K562 (cell line): ENCODE data around the gene PARD3B. TPM values are rescaled to one million over a fixed set of nuclear protein-coding genes. Genes with fewer than 3 reads are reported as not detected.

ENCODE experiments used
- ATAC-seq: fragments of 200-7000 bp; cut with Tn5 transposase; 3 replicates; pipeline ENCODE4 v1.9.1; 2020; ENCODE audit warnings: moderate library complexity
- BruUV-seq: library from RNA; stranded (reverse); fragments of 400-500 nt; replicated peaks from 2 replicates; lab custom pipeline; 2021; lab: Mats Ljungman, UMichigan
- CTCF ChIA-PET: fragments of 300-600 bp; formaldehyde crosslinking; extraction: SDS; loops from one replicate; lab custom pipeline; 2021; ENCODE audit warnings: low intra/inter-chr PET ratio; lab: Yijun Ruan, JAX
- POLR2A ChIA-PET: fragments of 300-600, 350-650 bp; sonication (Branson Sonifier 250); formaldehyde crosslinking; extraction: SDS; loops from one replicate; lab custom pipeline; 2021; ENCODE audit warnings: antibody characterized with exemption, inconsistent platforms; lab: Yijun Ruan, JAX
- DNase-seq, 4 experiments: peaks; one replicate each; pipeline versions ENCODE4 v3.0.0 to v3.0.0-alpha.2; 2011 to 2018; ENCODE audit warnings: low spot score in 3 of 4, mixed read lengths in 3 of 4; ENCODE audit errors: extremely low read depth in 1 of 4
- FAIRE-seq: peaks from 2 replicates; lab custom pipeline; 2011; peaks lifted over from hg19 to GRCh38; lab: Jason Lieb, UNC
- H2AFZ ChIP-seq: 2 replicates; pipeline ENCODE4 v1.6.0; 2011; ENCODE audit warnings: low read depth, low read length, control low read depth, inconsistent platforms
- H3K27ac ChIP-seq: fragments of 200-600 bp; 3 replicates; pipeline ENCODE4 v1.8.0; 2011; ENCODE audit warnings: low read depth, mild to moderate bottlenecking, control low read depth, inconsistent platforms, low read length, moderate library complexity, mixed read lengths; ENCODE audit errors: extremely low read depth
- H3K27me3 ChIP-seq, 2 experiments: fragments of 300-600 bp in 1 of 2; 2 replicates in 1 of 2; 3 replicates in 1 of 2; pipeline versions ENCODE4 v1.6.0 to v1.8.0; 2011; ENCODE audit warnings: inconsistent platforms in 2 of 2, low read length in 2 of 2, mild to moderate bottlenecking in 1 of 2, mixed read lengths in 1 of 2, moderate library complexity in 1 of 2; ENCODE audit not compliant: control insufficient read depth in 2 of 2, insufficient read depth in 2 of 2
- H3K36me3 ChIP-seq: fragments of 300-600 bp; 3 replicates; pipeline ENCODE4 v1.8.0; 2011; ENCODE audit warnings: mild to moderate bottlenecking, low read length, inconsistent platforms; ENCODE audit not compliant: control insufficient read depth, insufficient read depth
- H3K4me1 ChIP-seq, 2 experiments: fragments of 200-600 bp in 1 of 2; replicated peaks in 1 of 2; 2 replicates in 1 of 2; 3 replicates in 1 of 2; pipeline versions ENCODE4 v1.5.1 to v1.8.0; 2011; ENCODE audit warnings: inconsistent platforms in 2 of 2, low read length in 2 of 2, mild to moderate bottlenecking in 1 of 2, mixed read lengths in 1 of 2, moderate library complexity in 1 of 2; ENCODE audit not compliant: control insufficient read depth in 2 of 2, insufficient read depth in 2 of 2
- H3K4me2 ChIP-seq: 2 replicates; pipeline ENCODE4 v1.6.1; 2011; ENCODE audit warnings: low read length, control low read depth, inconsistent platforms, mixed read lengths; ENCODE audit not compliant: insufficient read depth
- H3K4me3 ChIP-seq: fragments of 200-600 bp; sonication (generic), shearing (Covaris generic); 2 replicates; pipeline ENCODE4 v1.5.1; 2016; ENCODE audit warnings: control low read depth, inconsistent platforms
- H3K79me2 ChIP-seq: fragments of 200-600 bp; 3 replicates; pipeline ENCODE4 v1.8.0; 2011; ENCODE audit warnings: low read length, inconsistent platforms; ENCODE audit not compliant: control insufficient read depth, insufficient read depth
- H3K9ac ChIP-seq, 2 experiments: 2 replicates each; pipeline versions ENCODE4 v1.6.0 to v1.6.1; 2011; ENCODE audit warnings: low read depth in 2 of 2, low read length in 2 of 2, control low read depth in 1 of 2, inconsistent platforms in 1 of 2, mild to moderate bottlenecking in 1 of 2, mixed read lengths in 1 of 2; ENCODE audit not compliant: insufficient read depth in 1 of 2
- H3K9me1 ChIP-seq: one replicate; pipeline ENCODE4 v1.6.0; 2011; ENCODE audit warnings: inconsistent platforms, mild to moderate bottlenecking, low read length, moderate library complexity; ENCODE audit not compliant: control insufficient read depth, insufficient read depth
- H3K9me3 ChIP-seq: replicated peaks from 2 replicates; pipeline ENCODE4 v1.5.1; 2011; ENCODE audit warnings: low read depth, low read length, inconsistent platforms; ENCODE audit not compliant: control insufficient read depth, insufficient read depth
- H4K20me1 ChIP-seq: replicated peaks from 2 replicates; pipeline ENCODE4 v1.6.1; 2011; ENCODE audit warnings: low read length, inconsistent platforms, mixed read lengths; ENCODE audit not compliant: control insufficient read depth, insufficient read depth
- CHD2 ChIP-seq: IDR thresholded peaks from 2 replicates; pipeline ENCODE4 v1.6.1; 2011; ENCODE audit warnings: low read depth, low read length
- CHD4 ChIP-seq: fragments of 200-600 bp; sonication (generic); IDR thresholded peaks from 3 replicates; pipeline ENCODE4 v1.6.1; 2012; ENCODE audit warnings: low read depth, mild to moderate bottlenecking, mixed read lengths, low read length, inconsistent platforms; ENCODE audit not compliant: insufficient read depth, insufficient replicate concordance, poor library complexity, severe bottlenecking
- CREB1 ChIP-seq, 2 experiments: sonication (generic) in 1 of 2; formaldehyde crosslinking in 1 of 2; IDR thresholded peaks; 2 replicates each; pipeline versions ENCODE4 v1.6.1 to v1.8.0; 2012 to 2022; ENCODE audit warnings: inconsistent platforms in 1 of 2, mild to moderate bottlenecking in 1 of 2, missing genetic modification reagents in 1 of 2, moderate library complexity in 1 of 2
- CREB3L1 ChIP-seq: fragments of 450-650 bp; IDR thresholded peaks from 2 replicates; pipeline ENCODE4 v1.6.1; 2014; ENCODE audit warnings: low read depth, mild to moderate bottlenecking, moderate library complexity, borderline replicate concordance
- KLF1 ChIP-seq: fragments of 450-650 bp; IDR thresholded peaks from 2 replicates; pipeline ENCODE4 v1.6.1; 2016; ENCODE audit warnings: missing genetic modification characterization, missing compliant biosample characterization
- NEUROD1 ChIP-seq: fragments of 150-350 bp; IDR thresholded peaks from 2 replicates; pipeline ENCODE4 v1.6.1; 2014; ENCODE audit warnings: borderline replicate concordance, low read length, low read depth; ENCODE audit not compliant: partially characterized antibody
- NR4A1 ChIP-seq, 2 experiments: fragments of 250-450 bp in 1 of 2; fragments of 450-650 bp in 1 of 2; sonication (Bioruptor Pico) in 1 of 2; IDR thresholded peaks; 2 replicates each; pipeline versions ENCODE4 v1.4.0 to v1.6.1; 2016 to 2020; ENCODE audit warnings: mild to moderate bottlenecking in 2 of 2, missing compliant biosample characterization in 1 of 2, missing genetic modification characterization in 1 of 2, moderate library complexity in 1 of 2
- ZNF274 ChIP-seq: IDR thresholded peaks from 2 replicates; pipeline ENCODE4 v1.6.1; 2011; ENCODE audit warnings: low read depth, mild to moderate bottlenecking, low read length, moderate library complexity, borderline replicate concordance
- WGBS: fragments of 100-300 bp; shearing (Covaris generic); methylation state at CpG from one replicate; pipeline ENCODE4 v1.1.6; 2016; ENCODE audit warnings: low coverage, mixed read lengths; ENCODE audit not compliant: insufficient coverage; ENCODE audit errors: missing lambda C conversion rate; 5-methylcytosine and 5-hydroxymethylcytosine counted together
- in situ Hi-C: fragments of 300-500 bp; cut with MboI; formaldehyde crosslinking; loops from 4 replicates; pipeline ENCODE4 v1.15.0; 2018; ENCODE audit warnings: inconsistent platforms, mixed read lengths
- intact Hi-C: fragments of 100-400 bp; cut with micrococcal nuclease; formaldehyde crosslinking; loops from 2 replicates; pipeline ENCODE4 v1.14.2; 2022
- polyA plus RNA-seq, 8 experiments: library from polyadenylated mRNA; depleted of rRNA in 4 of 8; stranded (reverse) in 5 of 8; unstranded in 3 of 8; fragments of >200 nt; fragmentation: Nextera tagmentation in 2 of 8; fragmentation: Illumina TruSeq in 1 of 8; extraction: Ambion mirVana in 2 of 8; extraction: Trizol in 1 of 8; gene quantifications; 2 replicates each; pipeline versions ENCODE4 v1.2.1 to v1.2.3, GENCODE V29; 2011 to 2014; ENCODE audit warnings: inconsistent platforms in 1 of 8, missing spikeins in 1 of 8
- total RNA-seq, 7 experiments: library from RNA; depleted of rRNA in 6 of 7; stranded (reverse); fragments of >200 nt in 6 of 7; fragmentation: Illumina TruSeq in 2 of 7; extraction: Trizol in 2 of 7; gene quantifications; 2 replicates each; pipeline versions ENCODE4 v1.2.1 to v1.2.3, GENCODE V29; 2011 to 2021; ENCODE audit warnings: low replicate concordance in 1 of 7
- TF ChIP-seq, protein P1 (sequence below): fragments of 250-450 bp; sonication (Bioruptor Pico); IDR thresholded peaks from 2 replicates; pipeline ENCODE4 v1.8.0; 2021; ENCODE audit warnings: mild to moderate bottlenecking, moderate library complexity

Gene PARD3B
- total and polyA plus RNA-seq, 9 of the 15 experiments (the other 6 are each of a cell fraction or from before 2014, with no cell fraction given): 0.15 to 3.0 (median 1.1) TPM

- BruUV-seq: no TSS peak
- Histone ChIP-seq H3K9ac (no peak overlapping the region), H3K4me2 (no peak overlapping the region), H4K20me1 (no peaks in the 10 kb centered on the region), H3K79me2 (no peaks in the 10 kb centered on the region), H3K4me3 (no peak overlapping the region), H3K9me1 (no peaks in the 10 kb centered on the region), H3K27ac (no peak overlapping the region), H2AFZ (no peak overlapping the region), H3K4me1 (peaks cover 0 to 11% of the 10 kb centered on the region in 2 experiments; a peak in 3 of 5 replicates), H3K27me3 (no peaks in the 10 kb centered on the region), H3K36me3 (no peaks in the 10 kb centered on the region), H3K9me3 (no peaks in the 10 kb centered on the region)
- WGBS: 41% methylated on average over 3 of the region's 3 CpGs
- in situ Hi-C loops: no loop called here
- ChIA-PET POLR2A (no interaction called here), CTCF (no interaction called here)
- intact Hi-C loops: loop anchor here (10.0 kb wide), 1 partner anchor 70 kb away; no protein-coding TSS in a partner anchor
- ATAC-seq (no peak), FAIRE-seq (no peak), DNase-seq (no peak)
- TF ChIP-seq CHD2 (no peak), CHD4 (no peak), NR4A1 (CRISPR knock-in tag; IDR thresholded peaks at IDR 0.05) (no peak), NR4A1 (tag; IDR thresholded peaks at IDR 0.05) (no peak), CREB3L1 (no peak), ZNF274 (no peak), NEUROD1 (no peak), KLF1 (tag) (no peak), CREB1 (IDR thresholded peaks at IDR 0.05) (no peak), CREB1 (CRISPR knock-in tag; IDR thresholded peaks at IDR 0.05) (no peak)
- TF ChIP-seq, protein P1, sequence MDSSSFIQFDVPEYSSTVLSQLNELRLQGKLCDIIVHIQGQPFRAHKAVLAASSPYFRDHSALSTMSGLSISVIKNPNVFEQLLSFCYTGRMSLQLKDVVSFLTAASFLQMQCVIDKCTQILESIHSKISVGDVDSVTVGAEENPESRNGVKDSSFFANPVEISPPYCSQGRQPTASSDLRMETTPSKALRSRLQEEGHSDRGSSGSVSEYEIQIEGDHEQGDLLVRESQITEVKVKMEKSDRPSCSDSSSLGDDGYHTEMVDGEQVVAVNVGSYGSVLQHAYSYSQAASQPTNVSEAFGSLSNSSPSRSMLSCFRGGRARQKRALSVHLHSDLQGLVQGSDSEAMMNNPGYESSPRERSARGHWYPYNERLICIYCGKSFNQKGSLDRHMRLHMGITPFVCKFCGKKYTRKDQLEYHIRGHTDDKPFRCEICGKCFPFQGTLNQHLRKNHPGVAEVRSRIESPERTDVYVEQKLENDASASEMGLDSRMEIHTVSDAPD (CRISPR knock-in tag): no peak
- TF ChIP-seq, all 486 proteins: peak for 0
These were observed 439.2 kb downstream of the PARD3B start for GRCh38 chr2:204984518-204984917.
